Measurements from ENCODE around the gene ZNF121. TPM values are rescaled to one million over a fixed set of nuclear protein-coding genes. Genes with fewer than 3 reads are reported as not detected.

Gene ZNF121
- total RNA-seq, 2 donors from 2014 or later: 11.2 to 44.5 TPM

DNA sequence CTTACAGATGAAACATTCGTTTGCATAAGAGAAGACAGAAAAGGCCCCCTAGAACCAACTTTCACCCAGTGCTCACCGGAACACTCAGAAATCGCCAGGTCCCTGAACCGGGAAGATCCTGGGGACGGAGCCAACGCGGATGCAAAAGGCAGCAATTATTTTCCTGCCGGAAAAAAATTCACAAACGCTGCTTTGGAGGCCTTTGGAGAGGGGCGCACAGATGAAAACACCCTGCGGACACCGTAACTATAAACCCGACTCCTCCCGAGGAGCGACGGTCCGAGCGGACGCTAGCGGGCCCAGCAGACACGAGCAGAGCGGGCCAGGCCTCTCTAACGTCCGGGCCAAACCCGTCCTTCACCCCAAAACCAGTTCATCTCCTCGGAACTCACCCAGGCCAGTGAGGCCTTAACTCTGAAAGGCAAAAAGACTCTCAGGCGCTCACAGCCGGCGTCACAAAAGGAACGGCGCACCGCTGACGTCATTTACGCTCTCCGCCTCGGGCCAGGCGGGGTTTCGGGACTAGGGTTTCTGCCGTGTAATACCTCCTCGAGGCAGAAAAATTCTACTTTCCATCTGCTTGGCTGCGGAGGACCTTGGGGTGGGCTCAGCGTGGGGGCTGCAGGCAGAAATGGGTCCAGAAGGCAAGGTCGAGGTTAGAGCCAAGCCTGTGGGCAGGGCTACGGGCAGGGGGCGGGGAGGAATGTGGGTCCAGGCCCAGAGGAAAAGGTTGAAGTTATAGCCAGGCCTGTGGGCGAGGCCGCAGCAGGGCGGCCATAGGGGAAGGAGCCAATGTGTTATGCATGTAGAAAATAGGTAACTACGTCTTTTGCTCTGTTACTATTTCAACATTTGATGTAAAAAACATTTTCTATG is 45.9 kb downstream of the ZNF121 start, which contains the start of gene ZNF426:
Gene ZNF426 (minus strand): TSS at position 463 of the 876 bp plus-strand sequence. CDS start 2,413 bp downstream, outside the sequence.
- H3K27me3 ChIP-seq: no peaks in the 10 kb centered on the region
- H3K36me3 ChIP-seq (replicated peaks in 1 of 2; ENCODE audit: insufficient read depth in 1 of 2, low read depth in 2 of 2): peaks cover 14 to 21% of the 10 kb centered on the region in 2 donors
- DNase-seq (peak; percentile 79 to 86 (median 80)), ATAC-seq (peak; percentile 95)
- H3K9me3 ChIP-seq: peaks cover 0 to 28% (median 0%) of the 10 kb centered on the region in 3 donors
- intact Hi-C loops (cut with DNase I): no loop called here
- peak in 2 of 3 donors; percentile 58 to 66 for TF ChIP-seq POLR2A (IDR thresholded peaks at IDR 0.05)
- TF ChIP-seq, protein P1, sequence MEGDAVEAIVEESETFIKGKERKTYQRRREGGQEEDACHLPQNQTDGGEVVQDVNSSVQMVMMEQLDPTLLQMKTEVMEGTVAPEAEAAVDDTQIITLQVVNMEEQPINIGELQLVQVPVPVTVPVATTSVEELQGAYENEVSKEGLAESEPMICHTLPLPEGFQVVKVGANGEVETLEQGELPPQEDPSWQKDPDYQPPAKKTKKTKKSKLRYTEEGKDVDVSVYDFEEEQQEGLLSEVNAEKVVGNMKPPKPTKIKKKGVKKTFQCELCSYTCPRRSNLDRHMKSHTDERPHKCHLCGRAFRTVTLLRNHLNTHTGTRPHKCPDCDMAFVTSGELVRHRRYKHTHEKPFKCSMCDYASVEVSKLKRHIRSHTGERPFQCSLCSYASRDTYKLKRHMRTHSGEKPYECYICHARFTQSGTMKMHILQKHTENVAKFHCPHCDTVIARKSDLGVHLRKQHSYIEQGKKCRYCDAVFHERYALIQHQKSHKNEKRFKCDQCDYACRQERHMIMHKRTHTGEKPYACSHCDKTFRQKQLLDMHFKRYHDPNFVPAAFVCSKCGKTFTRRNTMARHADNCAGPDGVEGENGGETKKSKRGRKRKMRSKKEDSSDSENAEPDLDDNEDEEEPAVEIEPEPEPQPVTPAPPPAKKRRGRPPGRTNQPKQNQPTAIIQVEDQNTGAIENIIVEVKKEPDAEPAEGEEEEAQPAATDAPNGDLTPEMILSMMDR (IDR thresholded peaks at IDR 0.05): no peak
- 2 to 3% methylated on average over 44 to 49 of the region's 49 CpGs for WGBS, 2 donors
- H3K4me1 ChIP-seq: peaks cover 6% of the 10 kb centered on the region
- peak within 1 kb of the TSS; percentile 71 to 92 (median 84) for H3K27ac ChIP-seq
- peak within 1 kb of the TSS; percentile 38 to 67 for H3K4me3 ChIP-seq

DNA sequence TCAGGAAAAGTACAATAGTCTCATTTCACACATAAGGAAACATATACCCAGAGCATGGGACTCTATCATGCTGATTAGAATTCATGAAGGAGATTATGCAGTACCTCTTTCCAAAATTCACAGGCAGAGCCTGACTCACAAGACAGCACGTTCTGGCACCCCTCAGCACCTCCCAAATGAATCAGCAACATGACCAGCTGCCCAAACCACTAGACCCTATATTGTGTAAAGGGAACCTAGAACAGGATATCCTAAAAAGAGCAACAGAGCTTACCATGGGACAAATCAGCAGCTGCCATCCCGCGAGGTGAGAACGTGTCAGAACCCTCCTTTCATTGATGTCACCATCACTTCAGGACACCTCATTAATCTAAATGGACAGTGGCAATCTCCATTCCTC is 48.4 kb downstream of the ZNF121 start:
- 96% methylated on average over 4 of the region's 4 CpGs for WGBS, 2 donors
- Histone ChIP-seq H3K4me1 (peaks cover 6% of the 10 kb centered on the region), H3K27me3 (no peaks in the 10 kb centered on the region), H3K27ac (no peak overlapping the region), H3K9me3 (peaks cover 0 to 48% (median 2%) of the 10 kb centered on the region in 3 donors), H3K4me3 (no peak overlapping the region), H3K36me3 (replicated peaks in 1 of 2; ENCODE audit: insufficient read depth in 1 of 2, low read depth in 2 of 2) (peaks cover 32 to 36% of the 10 kb centered on the region in 2 donors)
- intact Hi-C loops (cut with DNase I): no loop called here
- ATAC-seq (no peak), DNase-seq (no peak)
- TF ChIP-seq, protein P1 (IDR thresholded peaks at IDR 0.05): no peak
- no peak for TF ChIP-seq POLR2A (IDR thresholded peaks at IDR 0.05)

DNA sequence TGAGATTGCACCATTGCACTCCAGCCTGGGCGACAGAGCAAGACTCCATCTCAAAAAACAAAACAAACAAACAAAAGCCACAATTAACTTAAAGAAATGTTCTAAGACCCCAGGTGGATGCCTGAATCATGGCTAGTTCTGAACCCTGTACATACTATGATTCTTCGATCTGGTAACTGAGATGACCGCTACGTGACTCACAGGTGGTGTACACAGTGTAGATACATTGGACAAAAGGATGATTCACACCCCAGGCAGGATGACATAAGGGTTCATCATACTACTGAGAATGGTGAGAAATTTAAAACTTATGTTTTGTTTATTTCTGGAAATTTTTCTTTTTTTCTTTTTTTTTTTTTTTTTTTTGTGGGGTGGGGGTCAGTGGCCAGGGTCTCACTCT is 52.4 kb downstream of the ZNF121 start:
- Histone ChIP-seq H3K4me3 (no peak overlapping the region), H3K36me3 (replicated peaks in 1 of 2; ENCODE audit: insufficient read depth in 1 of 2, low read depth in 2 of 2) (peaks cover 61 to 71% of the 10 kb centered on the region in 2 donors), H3K4me1 (no peaks in the 10 kb centered on the region), H3K9me3 (peaks cover 0 to 76% (median 10%) of the 10 kb centered on the region in 3 donors), H3K27ac (no peak overlapping the region), H3K27me3 (no peaks in the 10 kb centered on the region)
- intact Hi-C loops (cut with DNase I): no loop called here
- ATAC-seq (no peak), DNase-seq (no peak)
- no peak for TF ChIP-seq POLR2A (IDR thresholded peaks at IDR 0.05)
- TF ChIP-seq, protein P1 (IDR thresholded peaks at IDR 0.05): no peak
- 98% methylated on average over 4 of the region's 4 CpGs for WGBS, 2 donors

DNA sequence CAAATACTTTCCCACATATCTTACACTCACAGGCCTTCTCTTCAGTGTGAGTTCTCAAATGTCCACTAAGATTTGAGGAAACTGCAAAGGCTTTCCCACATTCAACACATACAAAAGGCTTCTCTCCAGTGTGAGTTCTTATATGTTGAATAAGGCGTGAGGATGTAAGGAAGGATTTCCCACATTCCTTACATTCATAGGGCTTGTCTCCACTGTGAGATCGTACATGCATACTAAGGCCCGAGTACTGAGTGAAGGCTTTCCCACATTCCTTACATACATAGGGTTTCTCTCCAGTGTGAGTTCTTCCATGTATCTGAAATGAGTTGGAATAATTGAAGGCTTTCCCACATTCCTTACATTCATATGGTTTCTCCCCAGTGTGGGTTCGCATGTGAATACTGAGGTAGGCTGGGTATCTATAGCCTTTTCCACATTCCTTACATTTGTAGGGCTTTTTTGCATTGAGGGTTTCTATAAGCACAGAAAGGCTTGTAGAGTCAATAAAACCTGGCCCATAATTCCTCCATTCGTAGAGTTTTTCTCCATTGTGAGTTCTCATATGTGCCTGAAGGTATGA is 55.5 kb downstream of the ZNF121 start:
- no peak for ATAC-seq
- DNase-seq: no peak
- Histone ChIP-seq H3K4me3 (no peak overlapping the region), H3K4me1 (no peaks in the 10 kb centered on the region), H3K36me3 (replicated peaks in 1 of 2; ENCODE audit: insufficient read depth in 1 of 2, low read depth in 2 of 2) (peaks cover 52 to 53% of the 10 kb centered on the region in 2 donors), H3K9me3 (peaks cover 0 to 84% (median 10%) of the 10 kb centered on the region in 3 donors), H3K27ac (no peak overlapping the region), H3K27me3 (no peaks in the 10 kb centered on the region)
- WGBS, 2 donors: 96% methylated on average over 5 of the region's 5 CpGs
- TF ChIP-seq, protein P1 (IDR thresholded peaks at IDR 0.05): no peak
- TF ChIP-seq POLR2A (IDR thresholded peaks at IDR 0.05): no peak
- intact Hi-C loops (cut with DNase I): no loop called here
